ENCODE results near the gene NUP210L.
"Not testable (repeated sequence)": the region's sequence is repeated elsewhere in the genome, so short reads cannot be mapped to it uniquely, and the experiment has no call there.

NUP210L gene

DNA sequence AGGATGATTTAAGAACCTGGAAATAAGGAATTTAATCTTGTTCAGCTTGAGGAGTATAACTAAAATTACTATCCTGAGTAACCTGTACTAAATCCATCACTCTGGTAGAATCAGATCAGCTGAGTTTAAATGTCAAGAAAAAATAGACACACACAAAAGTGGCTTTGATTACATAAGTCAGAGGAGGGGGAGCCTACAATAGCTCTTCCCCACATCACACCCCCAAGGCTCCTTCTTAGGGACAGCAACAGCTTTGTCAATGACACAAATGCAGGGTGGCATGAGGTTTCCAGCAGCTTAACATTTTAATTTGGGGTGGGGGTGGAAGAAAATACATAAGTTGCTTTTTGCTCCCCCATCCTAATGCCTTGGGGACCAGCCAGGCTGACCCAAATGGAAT, 12.6 kb upstream of the NUP210L start:
- no peak for DNase-seq

GRCh38 chr1:154166207-154166606, 11.3 kb upstream of the NUP210L start:
- no peak for DNase-seq

- DNase-seq = no peak
Observed at GRCh38 chr1:154159554-154159953, 4.7 kb upstream of the NUP210L start.

- DNase-seq = no peak
Observed at GRCh38 chr1:154158307-154159125, 3.6 kb upstream of the NUP210L start.

GRCh38 chr1:154157520-154158306, 2.8 kb upstream of the NUP210L start:
- no peak for DNase-seq

GRCh38 chr1:154155251-154155650, 378 bp upstream of the NUP210L start:
- DNase-seq = no peak

DNA sequence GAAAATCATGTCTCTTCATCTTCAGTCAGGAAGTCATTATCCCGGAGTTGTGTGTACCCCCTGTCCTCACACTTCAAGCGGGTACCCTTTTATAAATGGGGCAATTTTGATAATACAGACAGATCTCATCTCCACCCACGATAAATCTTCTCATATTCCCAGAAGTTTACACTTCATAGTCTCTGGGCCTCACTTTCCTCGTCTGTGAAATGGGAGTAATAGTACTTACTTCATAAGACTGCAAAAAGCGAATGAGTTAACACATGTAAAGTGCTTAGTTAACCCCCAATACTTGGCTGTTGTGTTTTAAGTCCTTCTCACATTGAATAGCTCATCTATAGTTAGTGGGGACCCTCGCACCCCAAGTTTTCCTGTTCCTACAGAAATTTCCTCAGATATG, 820 bp downstream of the NUP210L start:
- no peak for DNase-seq

GRCh38 chr1:154151311-154151710, 3.6 kb downstream of the NUP210L start:
- no peak for DNase-seq

GRCh38 chr1:154148807-154149206, 6.1 kb downstream of the NUP210L start:
- no peak for DNase-seq

DNA sequence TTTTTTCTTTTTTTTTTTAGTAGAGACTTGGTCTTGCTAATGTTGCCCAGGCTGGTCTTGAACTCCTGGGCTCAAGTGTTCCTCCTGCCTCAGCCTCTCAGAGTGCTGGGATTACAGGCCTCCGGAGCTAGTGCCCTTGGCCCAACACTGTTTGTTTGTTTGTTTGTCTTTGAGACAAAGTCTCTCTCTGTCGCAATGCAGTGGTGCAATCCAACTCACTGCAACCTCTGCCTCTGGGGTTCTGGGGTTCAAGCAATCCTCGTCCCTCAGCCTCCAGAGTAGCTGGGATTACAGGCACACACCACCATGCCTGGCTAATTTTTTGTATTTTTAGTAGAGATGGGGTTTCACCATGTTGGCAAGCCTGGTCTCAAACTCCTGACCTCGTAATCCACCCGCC, 7.4 kb downstream of the NUP210L start:
- not testable (repeated sequence) for DNase-seq

- DNase-seq = no peak
Observed at GRCh38 chr1:154145986-154146385, 8.9 kb downstream of the NUP210L start.

DNA sequence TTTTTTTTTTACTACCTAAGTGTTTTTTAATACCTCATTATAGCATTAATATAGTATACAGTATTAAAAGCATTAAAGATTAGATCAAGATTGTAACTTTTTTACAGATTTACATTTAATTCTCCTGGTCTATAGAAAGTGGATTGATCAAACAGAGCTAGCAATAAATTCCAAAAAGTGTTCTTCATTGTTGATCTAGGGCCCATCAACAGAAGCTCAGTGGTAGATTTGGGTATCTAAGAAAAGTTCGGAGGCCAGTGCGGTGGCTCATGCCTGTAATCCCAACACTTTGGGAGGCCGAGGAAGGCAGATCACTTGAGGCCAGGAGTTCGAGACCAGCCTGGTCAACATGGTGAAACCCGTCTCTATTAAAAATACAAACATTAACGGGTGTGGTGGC, 12.5 kb downstream of the NUP210L start:
- DNase-seq = no peak

DNA sequence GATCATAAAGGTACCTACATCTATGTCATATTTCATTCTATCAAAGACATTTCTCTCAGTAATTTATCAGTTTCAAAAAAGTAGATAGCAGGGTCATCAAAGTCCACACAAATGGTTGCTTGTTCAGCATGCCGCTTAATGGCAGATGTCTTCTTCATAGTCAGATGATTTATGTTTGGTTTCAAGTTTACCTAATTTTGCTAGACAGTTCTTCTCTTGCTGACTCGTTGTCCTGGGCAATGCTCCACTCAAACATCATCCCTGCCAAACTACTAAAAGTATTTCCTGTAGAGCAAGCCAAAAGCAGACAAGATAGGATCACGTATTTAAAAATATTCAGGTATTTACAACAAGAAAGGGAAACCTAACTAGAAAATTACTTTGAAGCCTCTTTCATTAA, 13.6 kb downstream of the NUP210L start:
- DNase-seq = no peak

GRCh38 chr1:154137888-154138287, 17.0 kb downstream of the NUP210L start:
- no peak for DNase-seq

DNA sequence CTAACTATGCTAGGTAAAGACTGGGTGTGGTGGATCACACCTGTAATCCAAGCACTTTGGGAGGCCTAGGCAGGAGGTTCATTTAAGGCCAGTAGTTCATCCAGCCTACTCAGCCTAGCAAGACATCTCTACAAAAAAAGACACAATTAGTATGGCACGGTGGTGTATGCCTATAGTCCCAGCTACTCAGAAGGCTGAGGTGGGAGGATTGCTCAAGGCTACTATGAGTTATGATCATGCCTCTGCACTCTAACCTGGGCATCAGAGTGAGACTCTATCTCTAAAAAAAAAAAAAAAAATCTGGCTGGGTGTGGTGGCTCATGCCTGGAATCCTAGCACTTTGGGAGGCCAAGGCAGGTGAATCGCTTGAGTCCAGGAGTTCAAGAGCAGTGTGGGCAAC, 21.6 kb downstream of the NUP210L start:
- no peak for DNase-seq

- no peak for DNase-seq
Observed at GRCh38 chr1:154129391-154129970, 25.4 kb downstream of the NUP210L start.

- not testable (repeated sequence) for DNase-seq
Observed at GRCh38 chr1:154123205-154123604, 31.7 kb downstream of the NUP210L start.

GRCh38 chr1:154117642-154118041, 37.2 kb downstream of the NUP210L start:
- DNase-seq = no peak

GRCh38 chr1:154115180-154115579, 39.7 kb downstream of the NUP210L start:
- no peak for DNase-seq

DNA sequence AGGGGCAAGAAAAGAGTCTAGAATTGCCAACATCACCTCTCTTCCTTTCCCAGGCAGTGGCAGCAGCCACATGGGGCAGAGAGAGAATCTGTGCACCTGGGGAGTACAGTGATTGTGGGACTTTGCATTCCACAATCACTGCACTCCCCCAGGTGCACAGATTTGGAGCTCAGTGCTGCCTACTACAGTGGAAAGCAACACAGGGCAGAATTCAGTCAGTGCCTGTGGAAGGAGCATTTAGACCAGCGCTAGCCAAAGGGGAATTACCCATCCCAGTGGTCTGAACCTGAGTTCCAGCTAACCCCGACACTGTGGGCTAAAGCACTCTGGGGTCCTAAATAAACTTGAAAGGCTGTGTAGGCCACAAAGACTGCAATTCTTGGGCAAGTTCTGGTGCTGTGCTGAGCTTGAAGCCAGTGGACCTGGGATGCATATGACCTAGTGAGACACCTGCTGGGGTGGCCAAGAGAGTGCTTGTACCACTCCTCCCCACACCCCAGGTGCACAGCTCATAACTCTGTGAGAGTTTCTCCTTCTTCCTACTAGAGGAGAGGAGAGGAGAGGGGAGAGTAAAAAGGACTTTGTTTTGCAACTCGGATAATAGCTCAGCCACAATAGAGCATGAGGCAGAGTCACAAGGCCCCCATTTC, 50.3 kb downstream of the NUP210L start:
- DNase-seq = no peak

DNA sequence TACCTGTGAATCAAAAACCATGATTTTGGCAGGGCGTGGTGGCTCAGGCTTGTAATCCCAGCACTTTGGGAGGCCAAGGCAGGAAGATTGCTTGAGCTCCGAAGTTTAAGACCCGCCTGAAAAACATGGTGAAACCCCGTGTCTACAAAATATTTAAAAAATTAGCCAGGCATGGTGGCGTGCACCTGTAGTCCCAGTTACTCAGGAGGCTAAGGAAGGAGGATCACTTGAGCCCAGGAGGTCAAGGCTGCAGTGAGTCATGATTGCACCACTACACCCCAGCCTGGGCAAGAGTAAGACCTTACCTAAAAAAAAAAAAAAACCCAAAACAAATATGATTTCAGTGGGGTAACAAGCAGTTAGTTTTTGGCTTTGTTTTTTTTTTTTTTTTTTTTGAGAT, 54.7 kb downstream of the NUP210L start:
- not testable (repeated sequence) for DNase-seq

DNA sequence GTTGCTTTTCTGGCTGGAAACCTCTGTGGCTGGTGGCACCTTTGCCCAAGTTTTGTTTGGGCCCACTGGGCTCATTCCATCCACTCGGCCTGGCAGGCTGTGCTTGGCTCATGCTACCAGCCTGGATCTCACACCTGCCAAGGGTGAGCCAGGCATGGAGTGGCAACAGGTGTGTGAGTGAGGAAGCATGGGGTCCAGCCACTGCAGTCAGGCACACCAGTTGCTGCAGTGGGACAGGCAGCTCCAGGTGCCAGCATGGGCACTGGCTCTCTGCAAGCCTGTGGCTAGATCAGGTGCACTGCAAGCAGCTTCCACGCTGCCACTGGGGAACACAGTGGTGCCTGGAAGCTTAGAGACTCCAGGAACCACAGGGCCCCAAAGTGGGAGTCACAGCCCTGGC, 57.0 kb downstream of the NUP210L start:
- DNase-seq = no peak

DNA sequence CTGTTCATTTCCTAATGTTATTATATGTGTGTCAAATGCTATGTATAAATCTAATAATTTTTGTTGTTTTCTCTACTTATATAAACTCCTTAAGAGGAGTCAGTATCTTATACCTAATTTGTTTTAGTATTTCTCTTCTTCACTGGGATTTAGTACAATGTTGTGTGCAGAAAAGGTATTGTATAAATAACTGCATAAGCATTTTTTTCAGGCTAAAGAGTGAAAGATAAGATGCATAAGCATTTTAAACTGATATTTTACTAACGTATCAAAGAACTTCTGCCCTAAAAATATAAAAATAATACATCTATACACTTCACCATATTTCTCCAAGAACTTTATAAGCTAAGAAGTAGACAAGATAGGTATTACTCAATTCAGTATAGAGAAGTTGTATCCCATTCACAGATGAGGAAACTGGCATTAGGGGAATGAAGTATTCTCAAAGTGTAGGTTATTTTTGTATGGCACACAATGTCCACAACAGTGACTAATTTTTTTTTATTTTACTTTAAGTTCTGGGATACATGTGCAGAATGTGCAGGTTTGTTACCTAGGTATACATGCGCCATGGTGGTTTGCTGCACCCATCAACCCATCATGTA, 59.3 kb downstream of the NUP210L start:
- no peak for DNase-seq
